Measurements from ENCODE around the gene CEP63. TPM values are rescaled to one million over a fixed set of nuclear protein-coding genes. Genes with fewer than 3 reads are reported as not detected.

CEP63 gene
- total and polyA plus RNA-seq, 8 donors, result 8.1 to 104 (median 16.7) TPM

- no peak overlapping the region for H3K4me3 ChIP-seq
- no peaks in the 10 kb centered on the region for H3K27me3 ChIP-seq
- WGBS, 5 donors, result 59 to 75% (median 69%) methylated on average over 6 to 10 of the region's 10 CpGs
- H3K27ac ChIP-seq, result no peak overlapping the region
- intact Hi-C loops (cut with DNase I; ENCODE audit: low total_unique reads), result no loop called here
- peaks cover 0 to 9% (median 0%) of the 10 kb centered on the region in 4 donors for H3K4me1 ChIP-seq
- no peaks in the 10 kb centered on the region for H3K9me3 ChIP-seq
- peaks cover 0 to 28% (median 5%) of the 10 kb centered on the region in 4 donors for H3K36me3 ChIP-seq
- TF ChIP-seq POLR2A (IDR thresholded peaks at IDR 0.05), result no peak
- TF ChIP-seq EP300 (IDR thresholded peaks at IDR 0.05), result no peak
- no peak for TF ChIP-seq POLR2AphosphoS5 (IDR thresholded peaks at IDR 0.05)
- TF ChIP-seq CTCF (IDR thresholded peaks at IDR 0.05), result no peak
- no peak for DNase-seq
Measured at GRCh38 chr3:134609821-134610431, 124.1 kb downstream of the CEP63 start.

- Histone ChIP-seq H3K4me1 (peaks cover 0 to 9% (median 0%) of the 10 kb centered on the region in 4 donors), H3K9me3 (no peaks in the 10 kb centered on the region), H3K4me3 (no peak overlapping the region), H3K27ac (no peak overlapping the region), H3K36me3 (peaks cover 0 to 28% (median 5%) of the 10 kb centered on the region in 4 donors), H3K27me3 (no peaks in the 10 kb centered on the region)
- intact Hi-C loops (cut with DNase I; ENCODE audit: low total_unique reads), result no loop called here
- DNase-seq, result no peak
- no peak for TF ChIP-seq POLR2A (IDR thresholded peaks at IDR 0.05)
- 73 to 80% (median 74%) methylated on average over 10 to 11 of the region's 11 CpGs for WGBS, 5 donors
Measured at GRCh38 chr3:134610432-134611385, 124.9 kb downstream of the CEP63 start.

- Histone ChIP-seq H3K4me3 (no peak overlapping the region), H3K9me3 (no peaks in the 10 kb centered on the region), H3K27me3 (no peaks in the 10 kb centered on the region), H3K27ac (no peak overlapping the region), H3K36me3 (peaks cover 0 to 28% (median 5%) of the 10 kb centered on the region in 4 donors), H3K4me1 (peaks cover 0 to 8% (median 0%) of the 10 kb centered on the region in 4 donors)
- intact Hi-C loops (cut with DNase I; ENCODE audit: low total_unique reads), result no loop called here
- 81 to 93% (median 91%) methylated on average over 2 of the region's 2 CpGs for WGBS, 5 donors
- no peak for DNase-seq
- TF ChIP-seq POLR2AphosphoS5 (IDR thresholded peaks at IDR 0.05), result no peak
- TF ChIP-seq EP300 (IDR thresholded peaks at IDR 0.05), result no peak
- TF ChIP-seq CTCF (IDR thresholded peaks at IDR 0.05), result no peak
- no peak for TF ChIP-seq POLR2A (IDR thresholded peaks at IDR 0.05)
Measured at GRCh38 chr3:134611516-134611915, 125.7 kb downstream of the CEP63 start.

- DNase-seq, result no peak
- no peaks in the 10 kb centered on the region for H3K9me3 ChIP-seq
- TF ChIP-seq POLR2A (IDR thresholded peaks at IDR 0.05) (no peak), POLR2AphosphoS5 (IDR thresholded peaks at IDR 0.05) (no peak), EP300 (IDR thresholded peaks at IDR 0.05) (no peak), CTCF (IDR thresholded peaks at IDR 0.05) (no peak)
- no peaks in the 10 kb centered on the region for H3K4me1 ChIP-seq
- no peak overlapping the region for H3K4me3 ChIP-seq
- H3K27ac ChIP-seq, result no peak overlapping the region
- intact Hi-C loops (cut with DNase I; ENCODE audit: low total_unique reads), result no loop called here
- WGBS, 5 donors, result 71 to 86% (median 79%) methylated on average over 6 of the region's 6 CpGs
- H3K27me3 ChIP-seq, result no peaks in the 10 kb centered on the region
- peaks cover 0 to 28% (median 5%) of the 10 kb centered on the region in 4 donors for H3K36me3 ChIP-seq
Measured at GRCh38 chr3:134613006-134613520, 127.2 kb downstream of the CEP63 start.

All from stomach (tissue), 9 donors.